NCI-H82 treated with DMSO at 0.1 percent for 48 hours (cell line): Measurements from ENCODE around the gene AMER2.

Source experiments
- DNase-seq: peaks from one replicate; lab custom pipeline; 2025; ENCODE audit not compliant: unreplicated experiment; lab: John Stamatoyannopoulos, UW

AMER2 gene

GRCh38 chr13:25171517-25172302 lies at the start of gene AMER2:
Gene AMER2, minus strand, starts transcription at chr13:25172288. Its CDS starts 669 bp downstream, at chr13:25171619.
- DNase-seq = peak; percentile 79

- no peak for DNase-seq
Measured at GRCh38 chr13:25218019-25218418, 45.9 kb upstream of the AMER2 start.

- no peak for DNase-seq
Measured at GRCh38 chr13:25217023-25217885, 45.2 kb upstream of the AMER2 start.

GRCh38 chr13:25215253-25215575 lies 43.1 kb upstream of the AMER2 start:
- DNase-seq = no peak

GRCh38 chr13:25214491-25215252 lies 42.6 kb upstream of the AMER2 start:
- no peak for DNase-seq

- no peak for DNase-seq
Measured at GRCh38 chr13:25213715-25214114, 41.6 kb upstream of the AMER2 start.

- no peak for DNase-seq
Measured at GRCh38 chr13:25210842-25211569, 38.9 kb upstream of the AMER2 start.

GRCh38 chr13:25207291-25207810 lies 35.3 kb upstream of the AMER2 start:
- peak; percentile 24 for DNase-seq

- DNase-seq = no peak
Measured at GRCh38 chr13:25204863-25205262, 32.8 kb upstream of the AMER2 start.

GRCh38 chr13:25203127-25203740 lies 31.1 kb upstream of the AMER2 start:
- no peak for DNase-seq

GRCh38 chr13:25200783-25201182 lies 28.7 kb upstream of the AMER2 start:
- no peak for DNase-seq

- no peak for DNase-seq
Measured at GRCh38 chr13:25198647-25199046, 26.6 kb upstream of the AMER2 start.

- no peak for DNase-seq
Measured at GRCh38 chr13:25196971-25197370, 24.9 kb upstream of the AMER2 start.

- peak; percentile 95 for DNase-seq
Measured at GRCh38 chr13:25192936-25193335, 20.8 kb upstream of the AMER2 start.

GRCh38 chr13:25192489-25192888 lies 20.4 kb upstream of the AMER2 start:
- DNase-seq = no peak

GRCh38 chr13:25192052-25192451 lies 20.0 kb upstream of the AMER2 start:
- no peak for DNase-seq

- DNase-seq = peak; percentile 76
Measured at GRCh38 chr13:25190771-25191170, 18.7 kb upstream of the AMER2 start.

GRCh38 chr13:25190256-25190655 lies 18.2 kb upstream of the AMER2 start:
- peak; percentile 100 for DNase-seq

GRCh38 chr13:25187596-25187995 lies 15.5 kb upstream of the AMER2 start:
- DNase-seq = no peak

- no peak for DNase-seq
Measured at GRCh38 chr13:25186187-25186586, 14.1 kb upstream of the AMER2 start.
